ENCODE data around the gene NATD1.
"Not testable (repeated sequence)": the region's sequence is repeated elsewhere in the genome, so short reads cannot be mapped to it uniquely, and the experiment has no call there.

Gene NATD1

GRCh38 chr17:21232033-21232749 is 21.0 kb downstream of the NATD1 start:
- no peaks in the 10 kb centered on the region for H4K20me1 ChIP-seq (ENCODE audit: insufficient read depth, low read length)
- H3K36me3 ChIP-seq (replicated peaks; ENCODE audit: low read depth, low read length) = no peaks in the 10 kb centered on the region
- H3K9me3 ChIP-seq (ENCODE audit: insufficient read depth, low read length) = no peaks in the 10 kb centered on the region

GRCh38 chr17:21231533-21231932 is 21.7 kb downstream of the NATD1 start:
- no peaks in the 10 kb centered on the region for H4K20me1 ChIP-seq (ENCODE audit: insufficient read depth, low read length)
- no peak for TF ChIP-seq EZH2phosphoT487 (IDR thresholded peaks at IDR 0.05; ENCODE audit: low read depth)
- TF ChIP-seq CTCF (IDR thresholded peaks at IDR 0.05; ENCODE audit: low read depth, low read length) = no peak
- no peaks in the 10 kb centered on the region for H3K27me3 ChIP-seq (ENCODE audit: low read depth, low read length)
- H3K9ac ChIP-seq (ENCODE audit: low read length) = no peak overlapping the region
- no peak overlapping the region for H3K27ac ChIP-seq (ENCODE audit: low read length)
- H3K9me3 ChIP-seq (ENCODE audit: insufficient read depth, low read length) = no peaks in the 10 kb centered on the region
- H3K4me2 ChIP-seq (ENCODE audit: low read length) = no peak overlapping the region
- no peak overlapping the region for H2AFZ ChIP-seq (ENCODE audit: low read depth, low read length)
- H3K4me1 ChIP-seq (ENCODE audit: low read length) = no peaks in the 10 kb centered on the region
- no peaks in the 10 kb centered on the region for H3K36me3 ChIP-seq (replicated peaks; ENCODE audit: low read depth, low read length)
- no peak overlapping the region for H3K4me3 ChIP-seq (ENCODE audit: low read length)
- no peaks in the 10 kb centered on the region for H3K79me2 ChIP-seq (ENCODE audit: low read length)

More at GRCh38 chr17:21232033-21232749, 21.0 kb downstream of the NATD1 start:
- Histone ChIP-seq H2AFZ (ENCODE audit: low read depth, low read length) (no peak overlapping the region), H3K4me1 (ENCODE audit: low read length) (no peaks in the 10 kb centered on the region), H3K79me2 (ENCODE audit: low read length) (no peaks in the 10 kb centered on the region), H3K9ac (ENCODE audit: low read length) (no peak overlapping the region), H3K27me3 (ENCODE audit: low read depth, low read length) (no peaks in the 10 kb centered on the region), H3K4me2 (ENCODE audit: low read length) (no peak overlapping the region), H3K27ac (ENCODE audit: low read length) (no peak overlapping the region), H3K4me3 (ENCODE audit: low read length) (no peak overlapping the region)
- TF ChIP-seq EZH2phosphoT487 (IDR thresholded peaks at IDR 0.05; ENCODE audit: low read depth) (no peak), CTCF (IDR thresholded peaks at IDR 0.05; ENCODE audit: low read depth, low read length) (no peak)

- Histone ChIP-seq H2AFZ (ENCODE audit: low read depth, low read length) (no peak overlapping the region), H3K9ac (ENCODE audit: low read length) (no peak overlapping the region), H3K27me3 (ENCODE audit: low read depth, low read length) (no peaks in the 10 kb centered on the region), H3K4me2 (ENCODE audit: low read length) (no peak overlapping the region), H3K27ac (ENCODE audit: low read length) (no peak overlapping the region), H3K4me1 (ENCODE audit: low read length) (no peaks in the 10 kb centered on the region), H3K4me3 (ENCODE audit: low read length) (no peak overlapping the region), H3K79me2 (ENCODE audit: low read length) (no peaks in the 10 kb centered on the region), H4K20me1 (ENCODE audit: insufficient read depth, low read length) (no peaks in the 10 kb centered on the region), H3K9me3 (ENCODE audit: insufficient read depth, low read length) (no peaks in the 10 kb centered on the region), H3K36me3 (replicated peaks; ENCODE audit: low read depth, low read length) (no peaks in the 10 kb centered on the region)
- TF ChIP-seq CTCF (IDR thresholded peaks at IDR 0.05; ENCODE audit: low read depth, low read length) (no peak), EZH2phosphoT487 (IDR thresholded peaks at IDR 0.05; ENCODE audit: low read depth) (no peak)
Measured at GRCh38 chr17:21228845-21229244, 24.4 kb downstream of the NATD1 start.

- H3K27ac ChIP-seq (ENCODE audit: low read length) = no peak overlapping the region
- H3K4me1 ChIP-seq (ENCODE audit: low read length) = no peaks in the 10 kb centered on the region
- H3K9ac ChIP-seq (ENCODE audit: low read length) = no peak overlapping the region
- no peaks in the 10 kb centered on the region for H3K27me3 ChIP-seq (ENCODE audit: low read depth, low read length)
- no peak overlapping the region for H3K4me2 ChIP-seq (ENCODE audit: low read length)
- H2AFZ ChIP-seq (ENCODE audit: low read depth, low read length) = no peak overlapping the region
- H4K20me1 ChIP-seq (ENCODE audit: insufficient read depth, low read length) = no peaks in the 10 kb centered on the region
- no peak overlapping the region for H3K4me3 ChIP-seq (ENCODE audit: low read length)
- no peaks in the 10 kb centered on the region for H3K36me3 ChIP-seq (replicated peaks; ENCODE audit: low read depth, low read length)
- H3K9me3 ChIP-seq (ENCODE audit: insufficient read depth, low read length) = no peaks in the 10 kb centered on the region
- H3K79me2 ChIP-seq (ENCODE audit: low read length) = no peaks in the 10 kb centered on the region
- TF ChIP-seq CTCF (IDR thresholded peaks at IDR 0.05; ENCODE audit: low read depth, low read length) (no peak), EZH2phosphoT487 (IDR thresholded peaks at IDR 0.05; ENCODE audit: low read depth) (no peak)
Measured at GRCh38 chr17:21228111-21228510, 25.1 kb downstream of the NATD1 start.

- H3K27ac ChIP-seq (ENCODE audit: low read length); H4K20me1 ChIP-seq (ENCODE audit: insufficient read depth, low read length); H3K27me3 ChIP-seq (ENCODE audit: low read depth, low read length); H3K4me2 ChIP-seq (ENCODE audit: low read length); H3K4me3 ChIP-seq (ENCODE audit: low read length); H3K79me2 ChIP-seq (ENCODE audit: low read length); H3K9ac ChIP-seq (ENCODE audit: low read length); H3K4me1 ChIP-seq (ENCODE audit: low read length); H3K9me3 ChIP-seq (ENCODE audit: insufficient read depth, low read length); H2AFZ ChIP-seq (ENCODE audit: low read depth, low read length); H3K36me3 ChIP-seq (replicated peaks; ENCODE audit: low read depth, low read length): not testable (repeated sequence)
Measured at GRCh38 chr17:21227277-21227676, 25.9 kb downstream of the NATD1 start.
